DMS 273 treated with DMSO at 0.1 percent for 48 hours (cell line): Measurements from ENCODE around the gene COL6A2.
"Not testable (repeated sequence)": the region's sequence is repeated elsewhere in the genome, so short reads cannot be mapped to it uniquely, and the experiment has no call there.

Experiments used
- DNase-seq: peaks from one replicate; lab custom pipeline; 2025; lab: John Stamatoyannopoulos, UW

Gene COL6A2

DNA sequence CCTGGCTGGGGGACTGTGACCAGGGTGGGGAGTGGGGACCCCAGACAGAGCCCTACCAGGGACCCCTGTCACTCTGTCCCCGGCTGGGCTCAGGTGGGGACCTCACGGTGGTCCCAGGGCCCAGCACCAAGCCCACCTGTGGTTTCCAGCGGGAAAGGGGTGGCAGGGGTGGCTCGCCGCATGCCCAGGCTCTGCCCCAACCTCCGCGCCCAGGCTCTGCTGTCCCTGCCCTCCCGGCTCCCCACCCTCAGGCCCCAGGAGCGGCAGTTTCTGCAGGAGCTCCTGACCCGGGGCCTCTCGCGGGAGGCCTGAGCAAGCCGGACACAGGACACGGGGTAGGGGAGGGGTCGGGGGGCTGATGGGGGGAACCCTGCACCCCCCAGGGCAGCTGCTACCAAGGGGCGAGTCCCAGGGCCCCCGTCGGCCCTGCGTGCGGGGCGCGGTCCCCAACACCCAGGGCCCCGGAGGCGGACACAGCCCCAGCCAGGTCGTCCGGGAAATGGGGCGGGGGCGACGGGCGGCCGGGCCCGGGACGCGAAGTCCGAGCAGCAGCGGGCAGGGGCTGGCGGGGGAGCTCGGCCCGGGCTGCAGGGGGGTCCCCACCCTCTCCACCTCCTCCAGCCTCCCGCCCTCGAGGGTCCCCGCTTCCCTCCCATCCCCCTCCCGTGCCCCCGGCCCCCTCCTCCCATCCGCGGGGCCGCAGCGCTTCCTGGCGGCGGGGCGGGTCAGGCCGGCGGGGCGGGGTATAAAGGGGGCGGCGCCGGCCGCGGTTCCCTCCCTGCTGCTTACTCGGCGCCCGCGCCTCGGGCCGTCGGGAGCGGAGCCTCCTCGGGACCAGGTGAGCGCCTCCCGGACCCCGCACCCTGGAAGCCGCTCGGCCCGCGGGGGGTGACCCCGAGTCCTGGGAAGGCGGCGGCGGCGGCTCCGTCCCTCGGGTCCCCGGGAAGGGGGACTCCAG is at the start of gene COL6A2:
TSS of gene COL6A2 (plus strand) at position 777 of the 958 bp plus-strand sequence.
- DNase-seq, result no peak

DNA sequence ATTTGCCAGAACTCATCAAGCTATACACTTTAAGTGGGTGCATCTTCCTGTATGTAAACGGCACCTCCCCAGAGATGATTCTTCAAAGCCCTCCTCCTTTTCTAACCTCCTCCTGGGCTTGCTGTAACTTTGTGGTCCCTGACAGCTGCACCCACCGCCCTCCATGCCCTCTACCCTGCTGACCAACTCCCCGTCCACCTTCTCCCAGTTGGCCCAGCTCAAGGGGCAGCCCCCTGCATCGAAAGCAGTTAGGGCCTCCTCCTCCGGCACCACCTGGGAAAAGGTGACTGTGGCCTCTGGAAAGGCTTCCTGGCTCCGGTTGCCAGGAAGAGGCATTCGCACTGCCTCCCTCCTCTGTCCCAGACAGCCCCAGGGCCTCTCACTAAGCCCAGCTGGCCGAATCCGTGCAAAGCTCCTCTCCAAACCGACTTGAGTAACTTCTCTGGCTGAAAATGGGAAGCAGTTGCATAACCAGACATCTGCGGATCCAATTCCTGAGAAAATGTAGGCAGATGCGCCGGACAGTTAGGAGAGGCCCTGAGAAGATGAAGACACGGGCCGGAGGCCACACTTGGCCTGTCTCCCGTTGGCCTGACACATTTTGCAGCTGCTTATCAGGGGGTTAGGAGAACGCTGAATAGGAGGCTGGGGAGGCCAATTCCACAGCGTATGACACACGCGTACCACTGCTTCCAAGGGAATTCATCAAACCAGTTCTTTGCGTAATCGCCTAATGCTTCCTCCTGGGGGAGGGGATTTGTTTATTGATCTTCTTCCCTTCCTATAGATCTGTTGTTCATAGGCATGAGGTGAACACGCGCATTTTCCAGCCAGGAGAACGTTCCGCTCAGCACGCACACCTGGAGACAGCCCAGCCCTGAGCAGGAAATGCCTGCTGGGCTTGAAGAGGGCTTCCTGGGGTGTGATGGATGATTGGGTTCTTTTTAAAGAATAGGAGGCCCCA is 48.7 kb upstream of the COL6A2 start:
- DNase-seq, result no peak

DNA sequence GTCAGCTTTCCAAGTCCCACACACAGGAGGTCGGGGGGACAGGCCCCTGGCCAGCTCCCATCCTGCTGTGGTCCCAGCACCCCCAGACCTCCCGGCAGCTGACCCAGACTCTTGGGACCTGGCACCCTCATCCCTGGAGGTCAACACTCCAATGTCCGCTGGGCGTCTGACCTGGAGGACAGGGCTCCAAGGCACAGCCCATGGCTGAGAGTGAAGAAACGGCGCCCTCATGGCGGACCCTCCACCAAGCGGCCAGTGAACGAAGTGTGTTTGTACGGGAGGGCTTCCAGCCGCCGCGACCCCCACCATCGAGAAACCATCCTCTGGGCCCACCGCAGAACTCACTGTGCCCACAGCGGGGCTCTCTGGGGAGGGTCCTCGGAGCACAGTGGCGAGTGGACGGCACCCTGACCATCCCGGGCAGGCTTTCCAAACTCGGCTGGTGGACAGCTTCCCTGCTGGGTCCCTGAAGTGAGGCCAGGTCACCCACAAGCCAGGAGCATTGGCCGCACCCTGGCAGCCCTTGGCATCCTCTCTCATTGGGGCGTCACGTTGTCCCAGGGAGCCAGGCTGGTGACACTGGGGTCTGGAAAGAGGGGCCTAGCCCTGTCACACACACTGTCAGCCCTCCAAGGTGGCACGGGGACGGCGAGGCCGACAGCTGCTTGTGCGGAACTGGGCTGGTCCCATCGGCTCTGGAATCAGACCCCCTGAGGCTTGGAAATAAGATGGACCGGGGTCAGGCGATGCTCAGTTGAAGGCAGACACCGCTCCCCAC is 47.8 kb upstream of the COL6A2 start:
- DNase-seq, result no peak

DNA sequence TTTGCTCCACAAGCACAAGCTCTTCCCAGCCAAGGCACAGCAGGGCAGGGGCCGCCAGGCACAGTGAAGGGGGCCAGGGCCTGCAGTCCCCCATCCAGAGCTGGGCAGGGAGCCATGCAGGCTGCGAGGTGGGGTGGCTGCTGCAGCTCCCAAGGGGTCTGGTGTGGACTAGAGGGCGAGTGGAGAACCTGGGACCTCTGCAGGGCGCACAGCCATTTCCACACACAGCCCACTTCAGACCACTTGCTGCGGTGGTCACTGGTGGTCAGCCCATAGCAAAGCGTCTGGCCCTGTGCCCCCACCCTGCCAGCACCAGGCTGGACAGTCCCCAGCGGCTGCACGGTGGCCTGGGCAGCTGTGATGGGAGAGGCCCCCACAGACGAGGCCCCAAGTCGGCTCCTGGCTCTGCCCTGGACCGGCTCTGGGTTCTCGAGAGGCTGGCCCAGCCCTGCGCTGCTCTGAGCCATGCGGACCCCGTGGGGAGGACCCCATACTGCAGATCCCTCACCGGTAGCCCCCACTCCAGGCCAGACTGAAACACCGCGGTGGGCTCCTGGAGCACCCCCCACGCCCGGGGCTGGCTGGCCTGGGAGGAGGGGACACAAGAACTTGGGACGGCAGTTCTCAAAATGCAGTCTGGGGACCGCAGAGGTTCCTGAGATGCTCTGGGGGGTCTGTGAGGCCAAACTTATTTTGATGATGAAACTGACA is 47.1 kb upstream of the COL6A2 start:
- no peak for DNase-seq

DNA sequence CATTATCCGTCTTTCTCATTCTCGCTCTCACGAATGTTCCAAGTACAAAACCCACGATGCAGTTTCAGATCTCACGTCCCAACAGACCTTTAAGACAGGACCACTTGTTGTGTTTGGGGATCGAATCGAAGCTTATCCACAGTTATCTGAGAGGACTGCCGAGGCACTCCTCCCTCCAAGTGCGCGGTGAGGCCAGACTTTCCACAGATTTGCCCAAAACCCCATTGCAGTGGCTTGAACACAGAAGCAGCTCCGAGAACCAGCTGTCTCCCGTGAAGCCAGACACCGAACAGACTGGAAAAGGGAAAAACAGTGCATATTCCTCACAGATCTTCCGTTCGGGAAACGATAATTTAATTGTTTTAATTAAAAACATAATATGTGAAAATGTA is 46.5 kb upstream of the COL6A2 start:
- no peak for DNase-seq

DNA sequence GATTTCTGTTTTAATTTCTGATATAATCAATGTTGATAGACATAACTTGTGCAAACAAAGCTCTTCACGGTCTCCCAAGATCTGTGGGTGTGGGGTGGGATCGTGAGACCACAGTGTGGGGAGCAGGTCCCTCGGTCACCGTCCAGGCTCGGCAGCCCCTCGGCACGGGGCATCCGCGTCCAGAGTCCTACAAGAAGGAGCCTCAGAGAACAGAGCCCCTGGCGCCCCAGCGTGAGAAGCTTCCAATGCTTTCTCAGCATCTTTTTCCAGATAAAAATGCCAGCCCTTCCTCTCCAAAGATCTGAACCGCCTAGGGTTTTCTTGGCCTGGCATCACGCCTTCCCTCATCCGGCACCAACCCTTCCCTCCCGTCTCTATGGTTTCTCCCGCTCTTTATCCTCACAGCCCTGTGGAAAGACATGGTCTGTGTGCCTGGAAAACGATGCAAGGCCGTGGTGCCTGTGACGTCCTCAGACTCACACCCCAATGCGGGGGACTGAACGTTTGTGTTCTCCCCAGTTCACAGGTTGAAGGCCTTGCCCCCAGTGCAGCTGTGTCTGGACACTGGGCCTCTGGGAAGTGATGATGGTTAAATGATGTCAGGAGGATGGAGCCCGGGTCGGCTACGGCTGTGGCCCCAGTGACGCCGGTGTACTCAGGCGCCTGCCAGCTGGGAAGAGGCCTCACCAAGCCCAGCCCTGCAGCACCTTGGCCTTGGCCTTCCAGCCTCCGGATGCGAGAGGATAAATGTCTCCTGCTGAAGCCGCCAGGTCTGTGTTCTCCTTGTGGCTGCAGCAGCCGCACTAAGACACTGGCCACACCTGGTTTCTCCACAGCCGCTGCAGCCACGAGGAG is 45.9 kb upstream of the COL6A2 start:
- DNase-seq, result no peak

DNA sequence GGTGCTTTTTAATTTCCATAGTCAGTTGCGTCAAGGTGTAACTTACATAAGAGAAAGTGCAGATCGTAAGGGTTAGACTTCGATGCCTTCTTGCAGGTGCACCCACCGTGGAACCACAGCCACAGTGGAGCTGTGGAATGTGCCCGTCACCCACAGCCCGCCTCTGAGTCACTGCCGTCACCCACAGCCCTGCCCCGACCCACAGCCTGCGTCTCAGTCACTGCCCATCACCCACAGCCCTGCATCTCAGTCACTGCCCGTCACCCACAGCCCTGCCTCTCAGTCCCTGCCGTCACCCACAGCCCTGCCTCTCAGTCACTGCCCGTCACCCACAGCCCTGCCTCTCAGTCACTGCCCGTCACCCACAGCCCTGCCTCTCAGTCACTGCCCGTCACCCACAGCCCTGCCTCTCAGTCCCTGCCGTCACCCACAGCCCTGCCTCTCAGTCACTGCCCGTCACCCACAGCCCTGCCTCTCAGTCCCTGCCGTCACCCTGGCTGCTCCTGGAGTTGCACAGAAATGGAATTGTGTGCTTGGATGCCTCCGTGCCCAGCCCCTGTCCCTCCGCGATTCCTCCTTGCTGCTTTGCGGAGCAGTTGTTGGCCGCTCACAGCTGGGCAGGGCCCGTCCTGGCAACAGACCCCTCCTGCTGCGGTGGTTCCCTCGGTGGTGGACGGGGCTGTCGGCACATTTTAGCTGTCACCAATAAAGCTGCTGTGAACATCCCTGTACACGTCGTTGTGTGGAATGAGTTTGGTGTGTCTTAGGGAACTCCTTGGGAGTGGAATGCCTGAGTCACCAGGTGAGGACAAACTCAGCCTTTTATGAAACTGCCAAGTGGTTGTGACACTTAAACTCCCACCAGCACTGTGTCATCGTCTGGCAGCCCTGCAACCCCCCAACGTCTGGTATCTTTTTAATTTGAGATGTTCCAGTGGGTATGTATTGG is 44.9 kb upstream of the COL6A2 start:
- no peak for DNase-seq

DNA sequence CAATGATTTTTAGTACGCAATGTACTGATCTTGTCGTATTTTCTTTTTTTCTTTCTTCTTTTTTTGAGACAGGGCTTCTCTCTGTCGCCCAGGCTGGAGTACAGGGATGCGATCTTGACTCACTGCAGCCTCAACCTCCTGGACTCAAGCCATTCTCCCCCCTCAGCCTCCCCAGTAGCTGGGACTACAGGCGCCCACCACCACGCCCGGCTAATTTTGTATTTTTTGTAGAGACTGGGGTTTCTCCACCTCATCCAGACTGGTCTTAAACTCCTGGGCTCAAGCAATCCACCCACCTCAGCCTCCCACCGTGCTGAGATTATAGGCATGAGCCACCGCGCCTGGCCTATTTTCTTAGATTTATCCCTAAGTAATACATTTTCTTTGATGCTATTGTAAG is 43.9 kb upstream of the COL6A2 start:
- DNase-seq, result no peak

DNA sequence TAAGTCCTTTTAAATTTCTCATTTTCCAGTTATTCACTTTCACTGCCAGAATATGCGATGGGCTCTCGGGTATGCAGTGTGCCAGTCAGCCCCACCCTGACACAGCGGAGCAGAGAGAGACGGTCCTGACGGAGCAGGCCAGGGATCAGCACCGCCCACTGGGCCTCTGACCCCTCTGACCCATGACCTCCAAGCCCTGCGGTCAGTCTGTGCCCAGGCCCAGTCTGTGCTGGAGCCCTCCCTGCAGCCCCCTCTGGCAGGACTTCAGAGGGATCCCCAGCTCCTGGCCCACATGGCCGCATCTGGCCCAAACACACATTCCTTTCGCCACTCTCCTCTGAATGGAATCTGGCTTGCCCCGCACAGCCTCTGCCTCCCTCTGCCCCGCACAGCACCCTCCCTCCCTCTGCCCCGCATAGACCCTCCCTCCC is 43.4 kb upstream of the COL6A2 start:
- DNase-seq, result no peak

DNA sequence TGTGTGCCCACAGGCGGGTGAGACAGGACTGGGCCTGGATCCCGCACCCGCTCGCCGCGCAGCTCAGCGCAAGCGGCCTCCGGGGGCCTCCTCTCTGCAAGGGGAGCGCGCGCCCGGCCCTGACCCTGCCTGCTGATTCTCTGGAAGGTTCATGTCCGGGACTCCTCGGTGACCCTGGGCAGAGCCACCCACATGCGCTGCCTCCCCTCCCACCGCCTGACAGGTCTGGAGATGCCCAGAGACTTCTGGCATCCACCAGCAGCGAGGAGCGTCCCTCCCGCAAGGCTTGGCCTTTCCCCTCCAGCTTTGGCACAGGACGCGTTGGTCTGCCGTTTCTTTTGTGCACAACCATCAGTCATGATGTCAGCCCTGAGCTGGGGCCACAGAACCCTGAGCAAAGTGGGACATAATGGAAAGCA is 42.0 kb upstream of the COL6A2 start:
- DNase-seq, result no peak

DNA sequence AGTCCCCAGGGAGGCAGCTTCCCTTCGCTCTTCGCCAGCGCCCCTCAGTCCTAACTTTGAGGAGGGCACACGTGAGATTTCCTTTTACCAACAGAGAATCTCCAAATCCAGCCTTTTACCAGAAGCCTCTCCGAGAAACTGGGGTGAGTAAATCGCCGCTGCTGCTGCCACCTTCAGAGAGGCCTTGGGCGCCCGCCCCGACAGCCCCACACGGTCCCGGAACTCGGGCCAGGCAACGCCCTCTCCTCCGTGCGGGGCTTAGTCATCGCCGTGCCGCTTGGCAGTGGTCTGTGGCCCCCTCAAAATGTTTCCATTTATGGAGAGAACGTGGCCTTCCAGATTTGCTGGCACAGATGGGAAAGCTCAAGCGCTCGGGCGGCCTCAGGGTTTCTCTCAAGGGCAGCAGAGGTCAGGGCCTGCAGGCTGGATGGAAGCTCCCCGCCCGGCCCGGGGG is 41.4 kb upstream of the COL6A2 start:
- no peak for DNase-seq

DNA sequence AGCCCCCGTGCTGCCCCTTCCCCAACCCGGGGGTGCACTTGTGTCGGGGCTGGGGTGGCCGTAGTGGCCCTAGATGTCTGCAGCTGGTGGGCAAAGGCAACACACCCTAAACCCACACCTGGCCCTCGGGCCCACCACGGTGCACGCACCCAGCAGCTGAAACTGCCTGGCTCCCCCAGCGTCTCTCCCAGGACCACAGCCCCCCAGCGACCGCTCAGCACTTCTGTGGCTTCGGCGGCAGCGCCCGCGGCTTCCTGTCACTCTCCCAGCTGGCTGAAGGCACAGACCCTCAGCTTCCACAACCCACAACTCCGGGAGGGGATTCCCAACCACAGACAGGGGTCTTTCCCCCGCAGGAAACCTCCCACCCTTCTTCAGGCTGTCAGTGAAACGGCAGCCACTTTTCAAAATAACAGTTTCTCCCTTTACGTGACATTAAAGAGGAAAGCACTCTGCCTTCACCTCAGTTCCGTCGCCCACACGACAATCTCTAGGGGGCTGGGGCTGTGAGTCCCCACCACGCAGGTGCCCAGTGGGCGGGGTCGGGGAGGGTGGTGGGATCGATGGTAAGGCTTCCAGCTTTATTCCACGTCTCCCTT is 40.7 kb upstream of the COL6A2 start:
- DNase-seq, result no peak

DNA sequence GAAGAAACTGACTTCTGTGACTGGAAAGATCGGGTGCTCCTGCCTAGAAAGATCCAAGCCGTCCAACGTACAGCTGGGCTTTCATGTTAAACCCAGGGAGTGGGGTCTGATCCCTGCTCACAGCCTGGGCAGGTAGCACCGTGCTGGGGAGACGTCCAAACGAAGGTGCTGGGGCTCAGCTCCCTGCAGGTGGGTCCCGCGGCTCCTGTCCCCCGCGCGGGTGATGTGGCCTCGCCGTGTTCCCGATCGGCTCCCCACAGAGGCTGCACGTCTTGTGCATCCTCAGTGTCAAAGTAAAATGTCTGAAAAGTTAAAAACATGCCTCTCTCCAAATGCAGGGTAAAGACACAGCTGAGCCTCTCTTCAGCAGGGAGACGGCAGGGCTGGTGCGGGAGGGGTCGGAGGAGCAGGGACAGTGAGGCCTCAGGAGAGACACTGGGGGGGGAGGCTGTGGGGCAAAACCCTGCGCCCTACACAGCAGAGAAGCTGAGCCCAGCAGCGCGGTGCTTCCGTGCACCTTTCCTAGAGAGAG is 40.1 kb upstream of the COL6A2 start:
- DNase-seq, result no peak

DNA sequence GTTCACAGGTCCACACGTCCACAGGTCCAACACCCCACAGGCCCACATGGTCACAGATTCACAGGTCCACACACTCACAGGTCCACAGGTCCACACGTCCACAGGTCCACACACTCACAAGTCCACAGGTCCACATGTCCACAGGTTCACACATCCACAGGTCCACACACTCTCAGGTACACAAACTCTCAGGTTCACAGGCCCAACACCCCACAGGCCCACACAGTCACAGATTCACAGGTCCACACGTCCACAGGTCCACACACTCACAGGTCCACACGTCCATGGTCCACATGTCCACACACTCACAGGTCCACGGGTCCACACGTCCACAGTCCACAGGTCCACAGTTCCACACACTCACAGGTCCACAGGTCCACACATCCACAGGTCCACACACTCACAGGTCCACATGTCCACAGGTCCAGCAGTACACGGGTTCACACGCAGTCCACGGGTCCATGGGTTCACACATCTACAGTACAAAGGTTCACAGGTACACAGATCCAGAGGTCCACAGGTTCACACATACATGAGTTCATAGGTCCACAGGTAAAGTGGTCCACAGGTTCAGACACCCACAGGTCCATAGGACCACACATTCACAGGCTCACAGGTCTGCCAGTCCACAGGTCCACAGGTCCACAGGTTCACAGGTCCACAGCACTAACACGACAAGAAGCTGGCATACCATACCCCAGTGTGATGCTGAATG is 39.3 kb upstream of the COL6A2 start:
- no peak for DNase-seq

DNA sequence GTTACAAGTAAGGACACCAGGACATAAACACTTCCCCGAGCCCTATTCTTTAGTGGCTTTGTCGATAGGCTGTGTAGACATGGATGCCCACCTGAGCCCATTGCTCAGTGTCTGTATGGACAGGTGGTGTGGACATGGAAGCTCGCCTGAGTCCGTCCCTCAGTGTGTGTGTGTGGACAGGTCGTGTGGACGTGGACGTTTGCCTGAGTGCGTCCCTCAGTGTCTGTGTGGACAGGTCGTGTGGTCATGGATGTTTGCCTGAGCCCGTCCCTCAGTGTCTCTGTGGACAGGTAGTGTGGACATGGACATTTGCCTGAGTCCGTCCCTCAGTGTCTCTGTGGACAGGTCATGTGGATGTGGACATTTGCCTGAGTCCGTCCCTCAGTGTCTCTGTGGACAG is 38.7 kb upstream of the COL6A2 start:
- DNase-seq, result no peak

DNA sequence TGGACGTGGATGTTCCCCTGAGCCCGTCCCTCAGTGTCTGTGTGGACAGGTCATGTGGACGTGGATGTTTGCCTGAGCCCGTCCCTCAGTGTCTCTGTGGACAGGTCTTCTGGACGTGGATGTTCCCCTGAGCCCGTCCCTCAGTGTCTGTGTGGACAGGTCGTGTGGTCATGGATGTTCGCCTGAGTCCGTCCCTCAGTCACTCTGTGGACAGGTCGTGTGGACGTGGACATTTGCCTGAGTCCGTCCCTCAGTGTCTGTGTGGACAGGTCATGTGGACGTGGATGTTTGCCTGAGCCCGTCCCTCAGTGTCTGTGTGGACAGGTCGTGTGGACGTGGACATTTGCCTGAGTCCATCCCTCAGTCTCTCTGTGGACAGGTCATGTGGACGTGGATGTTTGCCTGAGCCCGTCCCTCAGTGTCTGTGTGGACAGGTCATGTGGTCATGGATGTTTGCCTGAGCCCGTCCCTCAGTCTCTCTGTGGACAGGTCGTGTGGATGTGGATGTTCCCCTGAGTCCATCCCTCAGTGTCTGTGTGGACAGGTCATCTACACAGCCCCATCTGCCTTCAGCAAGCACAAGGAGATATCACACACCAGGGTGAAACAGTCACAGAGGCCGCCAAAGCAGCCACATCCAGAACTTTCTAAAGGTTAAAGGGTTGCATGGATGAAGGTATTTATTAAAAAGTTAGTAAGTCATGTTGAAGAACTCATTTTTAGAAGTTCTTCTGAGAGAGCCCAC is 38.0 kb upstream of the COL6A2 start:
- not testable (repeated sequence) for DNase-seq

DNA sequence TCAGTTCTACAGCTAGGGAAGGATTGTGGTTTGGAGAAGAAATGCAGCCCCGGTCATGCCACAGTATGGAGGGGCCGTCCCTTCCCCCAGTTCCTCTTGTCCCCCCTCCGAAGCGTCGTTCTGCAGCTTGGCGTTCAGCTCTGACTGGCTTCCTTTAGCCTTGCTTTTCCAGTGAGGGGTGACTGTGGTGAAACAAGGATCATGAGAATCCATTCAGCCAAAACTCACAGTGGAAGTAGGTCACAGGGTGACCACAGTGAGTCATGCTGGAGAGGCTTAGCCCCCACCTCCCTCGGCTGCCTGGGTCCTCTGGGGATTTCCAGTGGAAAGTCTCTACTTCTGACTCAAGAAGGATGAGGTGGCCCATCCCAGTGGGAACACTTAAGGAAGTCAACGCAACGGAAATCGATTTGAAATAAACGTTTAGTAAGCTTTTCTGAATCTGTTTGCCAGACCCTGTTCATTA is 37.3 kb upstream of the COL6A2 start:
- DNase-seq, result no peak
